HepG2 (cell line): ENCODE results near the gene PSMC3IP. TPM values are rescaled to one million over a fixed set of nuclear protein-coding genes. Genes with fewer than 3 reads are reported as not detected.

Source experiments
- ARID2 ChIP-seq: sonication (generic); formaldehyde crosslinking; IDR thresholded peaks from 2 replicates; pipeline ENCODE4 v1.8.1; 2022; ENCODE audit warnings: mild to moderate bottlenecking, missing genetic modification reagents, borderline replicate concordance
- CEBPB ChIP-seq: IDR thresholded peaks from 2 replicates; pipeline ENCODE4 v1.6.1; 2011; ENCODE audit warnings: low read depth, low read length, improper control_type of control experiment, borderline replicate concordance
- ETV5 ChIP-seq: IDR thresholded peaks from 2 replicates; pipeline ENCODE4 v1.6.1; 2018; ENCODE audit warnings: missing biosample characterization, missing genetic modification reagents, inconsistent platforms, borderline replicate concordance
- HMG20B ChIP-seq: conservative IDR thresholded peaks from 2 replicates; pipeline ENCODE4 v1.6.1; 2016; ENCODE audit warnings: missing genetic modification reagents, missing compliant biosample characterization
- JDP2 ChIP-seq: sonication (generic); formaldehyde crosslinking; IDR thresholded peaks from 2 replicates; pipeline ENCODE4 v1.8.1; 2022; ENCODE audit warnings: missing genetic modification reagents, borderline replicate concordance
- KLF11 ChIP-seq: IDR thresholded peaks from 2 replicates; pipeline ENCODE4 v1.6.1; 2016; ENCODE audit warnings: missing compliant biosample characterization
- MNT ChIP-seq: fragments of 450-650 bp; IDR thresholded peaks from 2 replicates; pipeline ENCODE4 v1.6.1; 2016
- MXI1 ChIP-seq: IDR thresholded peaks from 3 replicates; pipeline ENCODE4 v1.6.1; 2012; ENCODE audit warnings: low read depth, low read length, inconsistent platforms, borderline replicate concordance
- NR2F6 ChIP-seq, 2 experiments: IDR thresholded peaks; 2 replicates each; pipeline ENCODE4 v1.6.1; 2016; ENCODE audit warnings: antibody characterized with exemption in 1 of 2, mild to moderate bottlenecking in 1 of 2
- RELA ChIP-seq: sonication (generic); formaldehyde crosslinking; IDR thresholded peaks from 2 replicates; pipeline ENCODE4 v1.4.0; 2020; ENCODE audit warnings: missing genetic modification reagents
- RFX1 ChIP-seq: fragments of 450-650 bp; IDR thresholded peaks from 2 replicates; pipeline ENCODE4 v1.6.1; 2017
- SALL2 ChIP-seq: sonication (generic); formaldehyde crosslinking; IDR thresholded peaks from 2 replicates; pipeline ENCODE4 v1.8.1; 2023; ENCODE audit warnings: mild to moderate bottlenecking, missing genetic modification reagents, inconsistent platforms
- SMAD9 ChIP-seq: sonication (generic); formaldehyde crosslinking; IDR thresholded peaks from 2 replicates; pipeline ENCODE4 v1.5.1; 2020; ENCODE audit warnings: mild to moderate bottlenecking, missing genetic modification reagents
- SNAPC4 ChIP-seq: sonication (generic); formaldehyde crosslinking; IDR thresholded peaks from 2 replicates; pipeline ENCODE4 v1.4.0; 2020; ENCODE audit warnings: mild to moderate bottlenecking, missing genetic modification reagents
- ZBTB8A ChIP-seq: sonication (generic); formaldehyde crosslinking; IDR thresholded peaks from 2 replicates; pipeline ENCODE4 v1.4.0; 2020; ENCODE audit warnings: mild to moderate bottlenecking, low read depth, missing genetic modification reagents, borderline replicate concordance
- ZNF253 ChIP-seq: sonication (generic); formaldehyde crosslinking; IDR thresholded peaks from 2 replicates; pipeline ENCODE4 v1.8.0; 2022; ENCODE audit warnings: mild to moderate bottlenecking, missing genetic modification reagents, borderline replicate concordance
- ZNF296 ChIP-seq: sonication (generic); formaldehyde crosslinking; conservative IDR thresholded peaks from 2 replicates; pipeline ENCODE4 v1.5.0; 2020; ENCODE audit warnings: mild to moderate bottlenecking, missing genetic modification reagents
- ZNF513 ChIP-seq: sonication (generic); formaldehyde crosslinking; conservative IDR thresholded peaks from 2 replicates; pipeline ENCODE4 v1.5.0; 2020; ENCODE audit warnings: missing genetic modification reagents
- ZNF549 ChIP-seq: sonication (generic); formaldehyde crosslinking; IDR thresholded peaks from 2 replicates; pipeline ENCODE4 v1.5.0; 2020; ENCODE audit warnings: missing genetic modification reagents
- ZNF619 ChIP-seq: sonication (generic); formaldehyde crosslinking; IDR thresholded peaks from 2 replicates; pipeline ENCODE4 v1.4.0; 2020; ENCODE audit warnings: mild to moderate bottlenecking, missing genetic modification reagents
- ZNF720 ChIP-seq: sonication (generic); formaldehyde crosslinking; IDR thresholded peaks from 2 replicates; pipeline ENCODE4 v1.4.0; 2020; ENCODE audit warnings: missing genetic modification reagents
- ZNF746 ChIP-seq: sonication (generic); formaldehyde crosslinking; IDR thresholded peaks from 2 replicates; pipeline ENCODE4 v1.8.0; 2022; ENCODE audit warnings: mild to moderate bottlenecking, missing genetic modification reagents
- polyA plus RNA-seq, 8 experiments: library from polyadenylated mRNA; depleted of rRNA in 3 of 8; stranded (reverse) in 7 of 8; unstranded in 1 of 8; fragments of >200 nt; fragmentation: Illumina TruSeq in 4 of 8; extraction: Trizol in 4 of 8; gene quantifications; 2 replicates each; pipeline versions ENCODE4 v1.2.1 to v1.2.3, GENCODE V29; 2011 to 2016; ENCODE audit warnings: low read depth in 4 of 8, missing spikeins in 1 of 8, mixed read lengths in 1 of 8; ENCODE audit not compliant: insufficient read depth in 1 of 8
- total RNA-seq, 5 experiments: library from RNA; depleted of rRNA; stranded (reverse); fragments of >200 nt; fragmentation: Illumina TruSeq; extraction: Trizol; gene quantifications; 2 replicates each; pipeline ENCODE4 v1.2.3, GENCODE V29; 2016; ENCODE audit warnings: low read depth in 1 of 5
- TF ChIP-seq, protein P1 (sequence below): IDR thresholded peaks from 2 replicates; pipeline ENCODE4 v1.6.1; 2012; ENCODE audit warnings: low read depth, low read length, improper control_type of control experiment

PSMC3IP gene
- total and polyA plus RNA-seq, 2 of the 13 experiments (the other 11 are each of a cell fraction or from before 2014, with no cell fraction given) = 6.5 to 22.4 TPM

GRCh38 chr17:42536048-42536371 lies 41.5 kb downstream of the PSMC3IP start, which contains the start of gene NAGLU (continued):
- TF ChIP-seq, protein P1, sequence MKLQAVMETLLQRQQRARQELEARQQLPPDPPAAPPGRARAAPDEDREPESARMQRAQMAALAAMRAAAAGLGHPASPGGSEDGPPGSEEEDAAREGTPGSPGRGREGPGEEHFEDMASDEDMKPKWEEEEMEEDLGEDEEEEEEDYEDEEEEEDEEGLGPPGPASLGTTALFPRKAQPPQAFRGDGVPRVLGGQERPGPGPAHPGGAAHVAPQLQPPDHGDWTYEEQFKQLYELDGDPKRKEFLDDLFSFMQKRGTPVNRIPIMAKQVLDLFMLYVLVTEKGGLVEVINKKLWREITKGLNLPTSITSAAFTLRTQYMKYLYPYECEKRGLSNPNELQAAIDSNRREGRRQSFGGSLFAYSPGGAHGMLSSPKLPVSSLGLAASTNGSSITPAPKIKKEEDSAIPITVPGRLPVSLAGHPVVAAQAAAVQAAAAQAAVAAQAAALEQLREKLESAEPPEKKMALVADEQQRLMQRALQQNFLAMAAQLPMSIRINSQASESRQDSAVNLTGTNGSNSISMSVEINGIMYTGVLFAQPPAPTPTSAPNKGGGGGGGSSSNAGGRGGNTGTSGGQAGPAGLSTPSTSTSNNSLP = no peak
- TF ChIP-seq CEBPB (no peak), ZNF549 (no peak), KLF11 (CRISPR knock-in tag) (peak; percentile 44; the same call in 1 of the 2 replicates), ZNF746 (CRISPR knock-in tag) (0 out of 2 replicates have a peak, but pooled peaks have one; percentile 37), MXI1 (no peak), SALL2 (no peak; the same call in 1 of the 2 replicates), ZNF253 (CRISPR knock-in tag) (no peak), ZNF619 (CRISPR knock-in tag) (no peak), ZNF296 (no peak; the same call in 1 of the 2 replicates), HMG20B (CRISPR knock-in tag) (0 out of 2 replicates have a peak, but pooled peaks have one; percentile 19), NR2F6 (IDR thresholded peaks at IDR 0.05) (no peak), NR2F6 (CRISPR knock-in tag; IDR thresholded peaks at IDR 0.05) (peak; percentile 85), ZNF720 (CRISPR knock-in tag) (no peak), SNAPC4 (no peak), MNT (peak; percentile 53), RFX1 (no peak), ZNF513 (CRISPR knock-in tag) (peak; percentile 30; the same call in 1 of the 2 replicates), SMAD9 (CRISPR knock-in tag) (no peak), ETV5 (CRISPR knock-in tag) (peak; percentile 85; the same call in 1 of the 2 replicates), ZBTB8A (CRISPR knock-in tag) (0 out of 2 replicates have a peak, but pooled peaks have one; percentile 26), RELA (CRISPR knock-in tag) (no peak), ARID2 (CRISPR knock-in tag) (no peak), JDP2 (CRISPR knock-in tag) (no peak; the same call in 1 of the 2 replicates)
